K562 (cell line): ENCODE results near the gene AASDH. TPM values are rescaled to one million over a fixed set of nuclear protein-coding genes. Genes with fewer than 3 reads are reported as not detected.

Experiments used
- AFF1 ChIP-seq, 2 experiments: fragments of 450-650 bp; IDR thresholded peaks; 2 replicates each; pipeline ENCODE4 v1.6.1; 2018; ENCODE audit warnings: mild to moderate bottlenecking in 2 of 2, low read depth in 1 of 2; ENCODE audit not compliant: partially characterized antibody in 2 of 2
- ATF6 ChIP-seq: sonication (generic); formaldehyde crosslinking; IDR thresholded peaks from 2 replicates; pipeline ENCODE4 v1.4.0; 2020; ENCODE audit warnings: mild to moderate bottlenecking, missing genetic modification reagents
- BHLHE40 ChIP-seq: IDR thresholded peaks from 2 replicates; pipeline ENCODE4 v1.6.1; 2011; ENCODE audit warnings: low read length, improper control_type of control experiment
- HNRNPLL ChIP-seq: fragments of 200-400 bp; formaldehyde crosslinking; IDR thresholded peaks from 2 replicates; pipeline ENCODE4 v1.6.1; 2017; ENCODE audit warnings: low read length, low read depth, mild to moderate bottlenecking; ENCODE audit not compliant: poor library complexity, severe bottlenecking
- SETDB1 ChIP-seq: IDR thresholded peaks from one replicate; pipeline ENCODE4 v1.6.1; 2012; ENCODE audit warnings: low read length, control low read depth, inconsistent platforms
- TFAM ChIP-seq: fragments of 250-450 bp; sonication (Bioruptor Pico); conservative IDR thresholded peaks from 2 replicates; pipeline ENCODE4 v1.5.0; 2021; ENCODE audit warnings: mild to moderate bottlenecking, moderate library complexity
- ZBTB43 ChIP-seq: sonication (generic); formaldehyde crosslinking; IDR thresholded peaks from 2 replicates; pipeline ENCODE4 v1.8.0; 2023; ENCODE audit warnings: mild to moderate bottlenecking, missing genetic modification reagents
- ZNF239 ChIP-seq: fragments of 250-450 bp; sonication (Bioruptor Pico); IDR thresholded peaks from 2 replicates; pipeline ENCODE4 v1.4.0; 2020; ENCODE audit warnings: mild to moderate bottlenecking
- ZNF280A ChIP-seq: fragments of 450-650 bp; IDR thresholded peaks from 2 replicates; pipeline ENCODE4 v1.6.1; 2018; ENCODE audit warnings: mild to moderate bottlenecking, low read depth; ENCODE audit not compliant: partially characterized antibody
- polyA plus RNA-seq, 8 experiments: library from polyadenylated mRNA; depleted of rRNA in 4 of 8; stranded (reverse) in 5 of 8; unstranded in 3 of 8; fragments of >200 nt; fragmentation: Nextera tagmentation in 2 of 8; fragmentation: Illumina TruSeq in 1 of 8; extraction: Ambion mirVana in 2 of 8; extraction: Trizol in 1 of 8; gene quantifications; 2 replicates each; pipeline versions ENCODE4 v1.2.1 to v1.2.3, GENCODE V29; 2011 to 2014; ENCODE audit warnings: inconsistent platforms in 1 of 8, missing spikeins in 1 of 8
- total RNA-seq, 7 experiments: library from RNA; depleted of rRNA in 6 of 7; stranded (reverse); fragments of >200 nt in 6 of 7; fragmentation: Illumina TruSeq in 2 of 7; extraction: Trizol in 2 of 7; gene quantifications; 2 replicates each; pipeline versions ENCODE4 v1.2.1 to v1.2.3, GENCODE V29; 2011 to 2021; ENCODE audit warnings: low replicate concordance in 1 of 7
- TF ChIP-seq, protein P1 (sequence below): sonication (generic); formaldehyde crosslinking; IDR thresholded peaks from 2 replicates; pipeline ENCODE4 v1.8.0; 2022; ENCODE audit warnings: mild to moderate bottlenecking, missing genetic modification reagents

AASDH gene
- total and polyA plus RNA-seq, 9 of the 15 experiments (the other 6 are each of a cell fraction or from before 2014, with no cell fraction given): 8.6 to 29.7 (median 13.7) TPM

- TF ChIP-seq ATF6 (CRISPR knock-in tag) (no peak), ZNF239 (CRISPR knock-in tag) (no peak), SETDB1 (no peak), ZNF280A (no peak), TFAM (CRISPR knock-in tag) (no peak), HNRNPLL (no peak), ZBTB43 (CRISPR knock-in tag) (no peak), AFF1 (IDR thresholded peaks at IDR 0.05; ENCODE audit: low read depth in 1 of 2, partially characterized antibody in 2 of 2) (no peak), BHLHE40 (no peak)
- TF ChIP-seq, protein P1, sequence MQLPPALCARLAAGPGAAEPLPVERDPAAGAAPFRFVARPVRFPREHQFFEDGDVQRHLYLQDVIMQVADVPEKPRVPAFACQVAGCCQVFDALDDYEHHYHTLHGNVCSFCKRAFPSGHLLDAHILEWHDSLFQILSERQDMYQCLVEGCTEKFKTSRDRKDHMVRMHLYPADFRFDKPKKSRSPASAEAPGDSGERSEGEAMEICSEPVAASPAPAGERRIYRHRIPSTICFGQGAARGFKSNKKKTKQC: no peak
- TF ChIP-seq, all 486 proteins: peak for 0
Measured at GRCh38 chr4:56315543-56315942, 71.7 kb downstream of the AASDH start (continued).
